Hepatocyte (in vitro differentiated cells): ENCODE results near the gene IGLON5.

Experiments used
- EZH2 ChIP-seq: fragments of 200-600 bp; sonication (generic); IDR thresholded peaks from 2 replicates; pipeline ENCODE4 v1.6.1; 2016; ENCODE audit warnings: antibody characterized with exemption, mild to moderate bottlenecking, borderline replicate concordance
- TF ChIP-seq, protein P1 (sequence below): fragments of 200-600 bp; sonication (generic); IDR thresholded peaks from 2 replicates; pipeline ENCODE4 v1.5.1; 2016; ENCODE audit warnings: antibody characterized with exemption, mild to moderate bottlenecking; ENCODE audit not compliant: poor library complexity

DNA sequence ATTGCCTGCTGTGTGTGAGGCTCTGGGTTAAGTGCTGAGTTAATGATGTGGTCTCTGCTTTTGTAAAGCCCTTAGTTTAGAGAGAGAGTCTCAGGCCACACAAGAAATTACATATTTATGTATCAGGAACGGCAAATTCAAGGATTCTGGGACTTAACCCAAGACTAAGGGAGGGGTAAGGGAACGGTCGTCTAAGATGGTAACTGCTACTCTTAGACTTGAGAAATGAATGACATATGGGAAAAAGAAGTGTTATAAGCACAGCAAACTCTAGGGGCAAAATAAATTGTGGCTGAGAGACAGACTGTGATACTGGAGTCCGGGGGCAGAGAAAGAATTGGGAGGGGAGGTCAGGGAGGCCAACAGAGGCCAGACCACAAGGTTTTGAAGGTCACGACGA, 20.3 kb downstream of the IGLON5 start:
- TF ChIP-seq, protein P1, sequence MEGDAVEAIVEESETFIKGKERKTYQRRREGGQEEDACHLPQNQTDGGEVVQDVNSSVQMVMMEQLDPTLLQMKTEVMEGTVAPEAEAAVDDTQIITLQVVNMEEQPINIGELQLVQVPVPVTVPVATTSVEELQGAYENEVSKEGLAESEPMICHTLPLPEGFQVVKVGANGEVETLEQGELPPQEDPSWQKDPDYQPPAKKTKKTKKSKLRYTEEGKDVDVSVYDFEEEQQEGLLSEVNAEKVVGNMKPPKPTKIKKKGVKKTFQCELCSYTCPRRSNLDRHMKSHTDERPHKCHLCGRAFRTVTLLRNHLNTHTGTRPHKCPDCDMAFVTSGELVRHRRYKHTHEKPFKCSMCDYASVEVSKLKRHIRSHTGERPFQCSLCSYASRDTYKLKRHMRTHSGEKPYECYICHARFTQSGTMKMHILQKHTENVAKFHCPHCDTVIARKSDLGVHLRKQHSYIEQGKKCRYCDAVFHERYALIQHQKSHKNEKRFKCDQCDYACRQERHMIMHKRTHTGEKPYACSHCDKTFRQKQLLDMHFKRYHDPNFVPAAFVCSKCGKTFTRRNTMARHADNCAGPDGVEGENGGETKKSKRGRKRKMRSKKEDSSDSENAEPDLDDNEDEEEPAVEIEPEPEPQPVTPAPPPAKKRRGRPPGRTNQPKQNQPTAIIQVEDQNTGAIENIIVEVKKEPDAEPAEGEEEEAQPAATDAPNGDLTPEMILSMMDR: no peak
- TF ChIP-seq EZH2: no peak
